Measurements from ENCODE around the gene KANK2.

DNA sequence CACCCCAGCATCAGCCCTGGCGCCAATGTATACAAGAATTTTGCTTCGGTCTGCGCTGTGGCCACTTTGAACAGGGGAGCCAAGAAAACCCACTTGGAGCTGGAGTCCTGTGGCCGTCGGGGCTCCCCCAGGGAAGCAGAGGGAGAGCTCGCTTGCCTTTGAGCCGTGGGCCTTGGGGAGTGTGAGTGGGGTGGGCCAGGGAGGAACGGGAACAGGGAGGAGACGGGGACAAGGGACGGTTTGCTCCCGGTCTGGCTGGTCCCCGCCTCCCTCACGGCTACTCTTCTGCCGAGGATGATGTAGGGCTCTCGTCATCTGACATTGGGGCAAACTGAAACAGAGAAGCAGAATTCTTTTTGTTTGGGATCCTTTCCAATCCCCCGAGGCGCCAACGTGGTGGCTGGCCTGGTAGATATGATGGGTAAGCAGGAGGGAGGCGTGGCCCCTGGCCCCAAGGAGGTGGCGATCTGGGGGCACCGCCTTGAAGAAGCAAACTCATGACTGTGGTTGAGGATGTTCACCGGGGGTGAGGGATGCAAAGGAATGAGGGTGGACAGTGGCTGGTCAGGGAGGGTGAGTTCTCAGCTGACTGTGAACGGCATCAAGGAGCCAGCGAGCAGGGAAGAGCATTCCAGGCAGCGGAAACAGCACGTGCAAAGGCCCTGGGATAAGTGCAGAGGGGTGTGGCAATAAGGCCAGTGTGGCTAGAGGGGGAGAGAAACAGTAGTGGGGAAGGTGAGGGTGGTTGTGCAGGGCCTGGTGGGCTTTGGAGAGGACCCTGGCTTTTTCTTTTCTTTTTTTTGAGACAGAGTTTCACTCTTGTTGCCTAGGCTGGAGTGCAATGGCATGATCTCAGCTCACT lies 30.8 kb downstream of the KANK2 start:
- no peak for TF ChIP-seq CHD2 (IDR thresholded peaks at IDR 0.05; ENCODE audit: low read length, partially characterized antibody)
- TF ChIP-seq, protein P1, sequence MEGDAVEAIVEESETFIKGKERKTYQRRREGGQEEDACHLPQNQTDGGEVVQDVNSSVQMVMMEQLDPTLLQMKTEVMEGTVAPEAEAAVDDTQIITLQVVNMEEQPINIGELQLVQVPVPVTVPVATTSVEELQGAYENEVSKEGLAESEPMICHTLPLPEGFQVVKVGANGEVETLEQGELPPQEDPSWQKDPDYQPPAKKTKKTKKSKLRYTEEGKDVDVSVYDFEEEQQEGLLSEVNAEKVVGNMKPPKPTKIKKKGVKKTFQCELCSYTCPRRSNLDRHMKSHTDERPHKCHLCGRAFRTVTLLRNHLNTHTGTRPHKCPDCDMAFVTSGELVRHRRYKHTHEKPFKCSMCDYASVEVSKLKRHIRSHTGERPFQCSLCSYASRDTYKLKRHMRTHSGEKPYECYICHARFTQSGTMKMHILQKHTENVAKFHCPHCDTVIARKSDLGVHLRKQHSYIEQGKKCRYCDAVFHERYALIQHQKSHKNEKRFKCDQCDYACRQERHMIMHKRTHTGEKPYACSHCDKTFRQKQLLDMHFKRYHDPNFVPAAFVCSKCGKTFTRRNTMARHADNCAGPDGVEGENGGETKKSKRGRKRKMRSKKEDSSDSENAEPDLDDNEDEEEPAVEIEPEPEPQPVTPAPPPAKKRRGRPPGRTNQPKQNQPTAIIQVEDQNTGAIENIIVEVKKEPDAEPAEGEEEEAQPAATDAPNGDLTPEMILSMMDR (IDR thresholded peaks at IDR 0.05): no peak
- TF ChIP-seq, protein P2, sequence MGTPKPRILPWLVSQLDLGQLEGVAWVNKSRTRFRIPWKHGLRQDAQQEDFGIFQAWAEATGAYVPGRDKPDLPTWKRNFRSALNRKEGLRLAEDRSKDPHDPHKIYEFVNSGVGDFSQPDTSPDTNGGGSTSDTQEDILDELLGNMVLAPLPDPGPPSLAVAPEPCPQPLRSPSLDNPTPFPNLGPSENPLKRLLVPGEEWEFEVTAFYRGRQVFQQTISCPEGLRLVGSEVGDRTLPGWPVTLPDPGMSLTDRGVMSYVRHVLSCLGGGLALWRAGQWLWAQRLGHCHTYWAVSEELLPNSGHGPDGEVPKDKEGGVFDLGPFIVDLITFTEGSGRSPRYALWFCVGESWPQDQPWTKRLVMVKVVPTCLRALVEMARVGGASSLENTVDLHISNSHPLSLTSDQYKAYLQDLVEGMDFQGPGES (IDR thresholded peaks at IDR 0.05; ENCODE audit: low read depth, low read length): no peak
- TF ChIP-seq FOXJ3 (CRISPR knock-in tag; IDR thresholded peaks at IDR 0.05): no peak
- TF ChIP-seq NFIC (IDR thresholded peaks at IDR 0.05; ENCODE audit: borderline replicate concordance): no peak
- no peak for TF ChIP-seq RFX5 (IDR thresholded peaks at IDR 0.05; ENCODE audit: low read length)
- no peak for TF ChIP-seq EZH2phosphoT487 (IDR thresholded peaks at IDR 0.05; ENCODE audit: borderline replicate concordance, low read depth)
- TF ChIP-seq FOSL2 (IDR thresholded peaks at IDR 0.05; ENCODE audit: borderline replicate concordance, low read depth): no peak
- no peak for TF ChIP-seq TAF1 (IDR thresholded peaks at IDR 0.05; ENCODE audit: borderline replicate concordance, low read depth, low read length)

All from SK-N-SH (cell line).